Glutamatergic neuron (in vitro differentiated cells): ENCODE measurements around the gene NF1. TPM values are rescaled to one million over a fixed set of nuclear protein-coding genes. Genes with fewer than 3 reads are reported as not detected.
"Not testable (repeated sequence)": the region's sequence is repeated elsewhere in the genome, so short reads cannot be mapped to it uniquely, and the experiment has no call there.

Source experiments
- DNase-seq: peaks from one replicate; pipeline ENCODE4 v3.0.0; 2022
- H3K27ac Mint-ChIP-seq: one replicate; pipeline ENCODE4 v1.8.0; 2020; ENCODE audit warnings: mild to moderate bottlenecking, mixed read lengths, inconsistent platforms; ENCODE audit not compliant: unreplicated experiment
- H3K27me3 Mint-ChIP-seq: one replicate; pipeline ENCODE4 v1.8.0; 2020; ENCODE audit warnings: mild to moderate bottlenecking, moderate library complexity, mixed read lengths, inconsistent platforms; ENCODE audit not compliant: unreplicated experiment
- H3K36me3 Mint-ChIP-seq: one replicate; pipeline ENCODE4 v1.8.0; 2020; ENCODE audit warnings: mild to moderate bottlenecking, mixed read lengths, inconsistent platforms; ENCODE audit not compliant: unreplicated experiment
- H3K4me1 Mint-ChIP-seq: one replicate; pipeline ENCODE4 v1.8.0; 2020; ENCODE audit warnings: mild to moderate bottlenecking, low read depth, mixed read lengths, inconsistent platforms; ENCODE audit not compliant: unreplicated experiment
- H3K4me3 Mint-ChIP-seq: one replicate; pipeline ENCODE4 v1.8.0; 2020; ENCODE audit warnings: mild to moderate bottlenecking, mixed read lengths, inconsistent platforms; ENCODE audit not compliant: unreplicated experiment
- H3K9me3 Mint-ChIP-seq: one replicate; pipeline ENCODE4 v1.8.0; 2020; ENCODE audit warnings: mild to moderate bottlenecking, moderate library complexity, mixed read lengths, inconsistent platforms; ENCODE audit not compliant: unreplicated experiment
- total RNA-seq: library from RNA; stranded (reverse); fragmentation: NEBNext Ultra II Directional; extraction: Animal tissue kit (Norgen Biotek cat#: 25700); gene quantifications from one replicate; pipeline ENCODE4 v1.2.1, GENCODE V29; 2021; ENCODE audit not compliant: unreplicated experiment
- TF ChIP-seq, protein P1 (sequence below): fragments of 200-600 bp; sonication (generic); IDR thresholded peaks from one replicate; pipeline ENCODE4 v1.5.0; 2021; ENCODE audit not compliant: partially characterized antibody, unreplicated experiment

Gene NF1
- total RNA-seq, 1 donor from 2014 or later: 87.6 TPM

DNA sequence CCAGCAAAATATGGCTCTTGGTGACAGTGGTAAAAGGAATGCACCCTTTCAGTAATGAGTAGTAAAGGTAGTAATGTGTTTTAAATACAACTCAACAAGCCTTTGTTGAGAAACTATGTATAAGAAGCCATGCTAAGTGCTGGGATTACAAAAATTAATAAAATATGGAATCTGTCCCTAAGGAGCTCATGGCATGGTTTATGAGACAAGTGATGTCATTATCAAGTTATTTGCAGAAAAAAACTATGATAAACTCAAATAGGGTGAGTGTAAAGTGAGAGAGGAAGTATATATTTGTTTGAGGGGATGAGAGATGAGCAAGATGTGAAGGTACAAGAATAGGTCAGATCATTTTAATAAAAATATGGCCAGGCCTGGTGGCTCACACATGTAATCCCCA lies 76.9 kb downstream of the NF1 start:
- Mint-ChIP-seq H3K4me3 (no peak overlapping the region), H3K9me3 (no peaks in the 10 kb centered on the region), H3K36me3 (no peaks in the 10 kb centered on the region), H3K27me3 (peaks cover 2% of the 10 kb centered on the region), H3K27ac (no peak overlapping the region), H3K4me1 (no peaks in the 10 kb centered on the region)
- TF ChIP-seq, protein P1, sequence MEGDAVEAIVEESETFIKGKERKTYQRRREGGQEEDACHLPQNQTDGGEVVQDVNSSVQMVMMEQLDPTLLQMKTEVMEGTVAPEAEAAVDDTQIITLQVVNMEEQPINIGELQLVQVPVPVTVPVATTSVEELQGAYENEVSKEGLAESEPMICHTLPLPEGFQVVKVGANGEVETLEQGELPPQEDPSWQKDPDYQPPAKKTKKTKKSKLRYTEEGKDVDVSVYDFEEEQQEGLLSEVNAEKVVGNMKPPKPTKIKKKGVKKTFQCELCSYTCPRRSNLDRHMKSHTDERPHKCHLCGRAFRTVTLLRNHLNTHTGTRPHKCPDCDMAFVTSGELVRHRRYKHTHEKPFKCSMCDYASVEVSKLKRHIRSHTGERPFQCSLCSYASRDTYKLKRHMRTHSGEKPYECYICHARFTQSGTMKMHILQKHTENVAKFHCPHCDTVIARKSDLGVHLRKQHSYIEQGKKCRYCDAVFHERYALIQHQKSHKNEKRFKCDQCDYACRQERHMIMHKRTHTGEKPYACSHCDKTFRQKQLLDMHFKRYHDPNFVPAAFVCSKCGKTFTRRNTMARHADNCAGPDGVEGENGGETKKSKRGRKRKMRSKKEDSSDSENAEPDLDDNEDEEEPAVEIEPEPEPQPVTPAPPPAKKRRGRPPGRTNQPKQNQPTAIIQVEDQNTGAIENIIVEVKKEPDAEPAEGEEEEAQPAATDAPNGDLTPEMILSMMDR: no peak
- DNase-seq: no peak

DNA sequence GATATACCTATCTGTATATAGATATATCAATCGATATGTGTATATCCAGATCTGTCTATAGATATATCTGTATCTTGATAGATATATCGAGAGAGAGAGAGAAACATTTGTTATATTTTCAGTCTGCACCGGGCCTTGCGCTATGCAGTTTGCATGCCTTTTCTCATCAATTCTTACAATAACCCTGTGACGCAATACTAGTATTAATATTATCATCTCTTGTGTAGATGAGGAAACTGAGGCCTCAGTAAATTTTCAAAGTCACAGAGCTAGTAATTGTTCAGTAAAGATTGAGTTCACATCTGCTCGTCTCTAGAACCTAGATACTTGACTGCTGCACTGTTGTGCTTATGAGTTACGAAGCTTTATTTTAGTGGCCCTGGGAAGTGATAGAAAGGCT lies 77.6 kb downstream of the NF1 start:
- Mint-ChIP-seq H3K27me3 (peaks cover 2% of the 10 kb centered on the region), H3K36me3 (peaks cover 7% of the 10 kb centered on the region), H3K4me3 (no peak overlapping the region), H3K27ac (no peak overlapping the region), H3K9me3 (no peaks in the 10 kb centered on the region), H3K4me1 (no peaks in the 10 kb centered on the region)
- TF ChIP-seq, protein P1: no peak
- no peak for DNase-seq

DNA sequence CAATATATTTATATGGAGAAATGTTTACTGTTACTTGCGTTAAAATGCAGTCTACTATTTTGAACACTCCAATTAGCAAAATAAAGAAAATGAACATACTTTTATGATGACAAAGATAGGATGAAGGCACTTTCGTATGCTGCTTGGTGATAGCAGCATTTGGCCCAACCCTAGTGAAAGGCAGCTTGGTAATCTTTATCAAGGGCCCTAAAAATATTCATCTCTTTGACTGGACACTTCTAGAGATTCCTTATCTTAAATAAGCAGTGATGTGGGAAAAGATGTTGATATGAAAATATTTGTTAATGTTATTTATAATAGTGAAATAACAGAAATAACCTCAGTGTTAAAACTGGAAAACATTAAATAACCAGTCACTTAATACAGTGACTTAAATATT lies 79.4 kb downstream of the NF1 start:
- H3K4me3 Mint-ChIP-seq: no peak overlapping the region
- peaks cover 2% of the 10 kb centered on the region for H3K9me3 Mint-ChIP-seq
- no peak overlapping the region for H3K27ac Mint-ChIP-seq
- H3K36me3 Mint-ChIP-seq: peaks cover 13% of the 10 kb centered on the region
- H3K4me1 Mint-ChIP-seq: no peaks in the 10 kb centered on the region
- H3K27me3 Mint-ChIP-seq: peaks cover 2% of the 10 kb centered on the region
- DNase-seq: no peak
- TF ChIP-seq, protein P1: no peak

DNA sequence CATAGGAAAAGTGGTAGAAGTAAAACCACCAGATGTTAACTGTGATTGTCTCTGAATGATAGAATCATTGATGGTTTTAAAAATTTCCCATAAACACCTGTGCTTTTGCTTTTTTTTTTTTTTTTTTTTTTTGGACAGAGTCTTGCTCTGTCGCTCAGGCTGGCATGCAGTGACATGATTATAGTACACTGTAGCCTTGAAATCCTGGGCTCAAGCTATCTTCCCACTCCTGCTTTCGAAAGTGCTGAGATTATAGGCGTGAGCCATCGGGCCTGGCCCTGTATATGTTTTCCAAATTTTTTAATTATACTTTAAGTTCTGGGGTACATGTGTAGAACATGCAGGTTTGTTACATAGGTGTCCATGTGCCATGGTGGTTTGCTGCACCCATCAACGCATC lies 80.5 kb downstream of the NF1 start:
- Mint-ChIP-seq H3K27ac (no peak overlapping the region), H3K9me3 (peaks cover 2% of the 10 kb centered on the region), H3K4me3 (no peak overlapping the region), H3K27me3 (peaks cover 2% of the 10 kb centered on the region), H3K36me3 (peaks cover 13% of the 10 kb centered on the region), H3K4me1 (no peaks in the 10 kb centered on the region)
- TF ChIP-seq, protein P1: no peak
- DNase-seq: no peak

DNA sequence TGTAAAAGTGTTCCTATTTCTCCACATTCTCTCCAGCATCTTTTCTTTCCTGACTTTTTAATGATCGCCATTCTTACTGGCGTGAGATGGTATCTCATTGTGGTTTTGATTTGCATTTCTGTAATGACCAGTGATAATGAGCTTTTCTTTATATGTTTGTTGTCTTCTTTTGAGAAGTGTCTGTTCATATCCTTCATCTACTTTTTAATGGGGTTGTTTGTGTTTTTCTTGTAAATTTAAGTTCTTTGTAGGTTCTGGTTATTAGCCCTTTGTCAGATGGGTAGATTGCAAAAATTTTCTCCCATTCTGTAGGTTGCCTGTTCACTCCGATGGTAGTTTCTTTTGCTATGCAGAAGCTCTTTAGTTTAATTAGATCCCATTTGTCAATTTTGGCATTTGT lies 81.4 kb downstream of the NF1 start:
- not testable (repeated sequence) for H3K27me3 Mint-ChIP-seq, DNase-seq, H3K4me3 Mint-ChIP-seq, H3K27ac Mint-ChIP-seq, H3K4me1 Mint-ChIP-seq, H3K9me3 Mint-ChIP-seq
- H3K36me3 Mint-ChIP-seq: peaks cover 13% of the 10 kb centered on the region

DNA sequence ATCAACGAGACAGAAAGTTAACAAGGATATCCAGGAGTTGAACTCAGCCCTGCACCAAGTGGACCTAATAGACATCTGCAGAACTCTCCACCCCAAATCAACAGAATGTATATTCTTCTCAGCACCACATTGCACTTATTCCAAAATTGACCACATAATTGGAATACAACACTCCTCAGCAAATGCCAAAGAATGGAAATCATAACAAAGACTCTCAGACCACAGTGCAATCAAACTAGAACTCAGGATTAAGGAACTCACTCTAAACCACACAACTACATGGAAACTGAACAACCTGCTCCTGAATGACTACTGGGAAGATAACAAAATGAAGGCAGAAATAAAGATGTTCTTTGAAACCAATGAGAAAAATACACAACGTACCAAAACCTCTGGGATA lies 84.2 kb downstream of the NF1 start:
- not testable (repeated sequence) for DNase-seq, H3K9me3 Mint-ChIP-seq, H3K27ac Mint-ChIP-seq, H3K4me3 Mint-ChIP-seq, H3K27me3 Mint-ChIP-seq, H3K4me1 Mint-ChIP-seq
- peaks cover 18% of the 10 kb centered on the region for H3K36me3 Mint-ChIP-seq
